Gastrocnemius medialis (tissue), 4 donors: Measurements from ENCODE around the gene GAPVD1. TPM values are rescaled to one million over a fixed set of nuclear protein-coding genes. Genes with fewer than 3 reads are reported as not detected.

Experiments used
- ATAC-seq, 2 donors: fragments of 150-250 bp; one replicate each; pipeline ENCODE4 v1.9.1; 2016
- DNase-seq, 2 donors: peaks; one replicate each; pipeline ENCODE4 v3.0.0-alpha.2; 2019
- H3K27ac ChIP-seq, 4 donors: fragments of 200-600 bp; sonication (generic); 1 replicate in 1 of 4; 2 replicates in 3 of 4; pipeline ENCODE4 v1.5.1; 2016 to 2018; ENCODE audit warnings: mild to moderate bottlenecking in 2 of 4, moderate library complexity in 1 of 4
- H3K27me3 ChIP-seq, 3 donors: fragments of 200-600 bp; sonication (generic) in 2 of 3; 1 replicate in 1 of 3; 2 replicates in 2 of 3; pipeline versions ENCODE4 v1.5.1 to v1.6.0; 2016 to 2019; ENCODE audit warnings: mild to moderate bottlenecking in 1 of 3, moderate library complexity in 1 of 3
- H3K36me3 ChIP-seq, 2 donors: fragments of 200-600 bp; sonication (generic) in 1 of 2; one replicate each; pipeline ENCODE4 v1.5.1; 2017 to 2018
- H3K4me1 ChIP-seq, 2 donors: fragments of 200-600 bp; sonication (generic) in 1 of 2; one replicate each; pipeline ENCODE4 v1.5.1; 2016 to 2017; ENCODE audit warnings: mild to moderate bottlenecking in 2 of 2
- H3K4me3 ChIP-seq, 4 donors: fragments of 200-600 bp; sonication (generic) in 3 of 4; 1 replicate in 1 of 4; 2 replicates in 3 of 4; pipeline ENCODE4 v1.5.1; 2016 to 2019; ENCODE audit warnings: mild to moderate bottlenecking in 2 of 4
- H3K9me3 ChIP-seq, 3 donors: fragments of 200-600 bp; sonication (generic) in 2 of 3; 1 replicate in 1 of 3; 2 replicates in 2 of 3; pipeline ENCODE4 v1.5.1; 2016 to 2019
- POLR2A ChIP-seq, 2 donors: fragments of 450-650 bp; IDR thresholded peaks; one replicate each; pipeline ENCODE4 v1.6.1; 2017; ENCODE audit warnings: antibody characterized with exemption in 2 of 2, mild to moderate bottlenecking in 2 of 2, moderate library complexity in 2 of 2
- in situ Hi-C, 4 donors: fragments of 200-750 bp; cut with MboI; loops; one replicate each; pipeline versions ENCODE4 v1.15.0 to v1.8.0; 2017; ENCODE audit warnings: low sequenced_read_pairs in 4 of 4
- intact Hi-C: fragments of 100-400 bp; cut with DNase I; formaldehyde crosslinking; loops from one replicate; pipeline ENCODE4 v1.15.1; 2023; ENCODE audit warnings: low total_unique reads
- total RNA-seq, 4 donors: library from RNA; depleted of rRNA; stranded (reverse); fragments of >200 nt; gene quantifications; one replicate each; pipeline versions ENCODE4 v1.1.0 to v1.2.3, GENCODE V29; 2016
- TF ChIP-seq, protein P1 (sequence below), 5 experiments: fragments of 450-650 bp in 3 of 5; fragments of 200-600 bp in 2 of 5; sonication (generic) in 2 of 5; IDR thresholded peaks in 4 of 5; conservative IDR thresholded peaks in 1 of 5; 1 replicate in 4 of 5; 2 replicates in 1 of 5; pipeline ENCODE4 v1.5.1; 2016 to 2019; ENCODE audit warnings: antibody characterized with exemption in 5 of 5, mild to moderate bottlenecking in 3 of 5, moderate library complexity in 3 of 5

GAPVD1 gene
- total RNA-seq, 4 donors from 2014 or later: 46.9 to 66.8 (median 53.6) TPM

DNA sequence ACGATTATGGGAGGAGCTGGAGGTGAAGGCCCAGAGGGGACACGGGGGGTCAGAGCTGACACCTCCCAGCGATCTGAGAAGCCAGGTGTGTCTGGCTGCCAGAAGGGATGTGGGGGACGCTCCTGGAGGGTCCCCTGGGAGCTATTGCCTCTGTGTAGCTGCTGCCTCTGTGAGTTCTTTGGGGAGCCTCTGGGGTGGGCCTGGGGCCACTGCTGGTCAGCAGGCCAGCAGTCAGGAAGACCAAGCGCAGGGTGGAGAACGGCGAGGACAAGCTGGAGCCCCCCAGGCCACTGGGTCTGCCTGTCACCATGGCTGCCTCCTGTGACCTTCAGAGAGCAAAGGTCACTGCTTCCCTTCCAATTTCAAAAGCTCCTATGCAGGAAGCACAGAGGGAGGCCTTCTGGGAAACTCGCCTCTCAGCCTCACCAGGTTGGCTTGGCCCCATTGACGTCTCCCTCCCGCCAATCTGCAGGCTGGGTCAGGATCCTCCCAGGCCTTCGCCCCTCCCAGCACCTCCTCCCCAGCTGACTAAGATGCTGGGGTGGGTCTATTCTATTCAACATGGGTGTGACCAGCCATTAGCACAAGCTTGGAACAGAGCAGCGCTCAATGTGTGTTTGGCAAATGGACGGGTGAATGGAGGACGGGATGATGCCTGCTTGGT, 126.4 kb downstream of the GAPVD1 start:
- ATAC-seq: no peak
- no peak for TF ChIP-seq POLR2A (IDR thresholded peaks at IDR 0.05)
- TF ChIP-seq, protein P1, sequence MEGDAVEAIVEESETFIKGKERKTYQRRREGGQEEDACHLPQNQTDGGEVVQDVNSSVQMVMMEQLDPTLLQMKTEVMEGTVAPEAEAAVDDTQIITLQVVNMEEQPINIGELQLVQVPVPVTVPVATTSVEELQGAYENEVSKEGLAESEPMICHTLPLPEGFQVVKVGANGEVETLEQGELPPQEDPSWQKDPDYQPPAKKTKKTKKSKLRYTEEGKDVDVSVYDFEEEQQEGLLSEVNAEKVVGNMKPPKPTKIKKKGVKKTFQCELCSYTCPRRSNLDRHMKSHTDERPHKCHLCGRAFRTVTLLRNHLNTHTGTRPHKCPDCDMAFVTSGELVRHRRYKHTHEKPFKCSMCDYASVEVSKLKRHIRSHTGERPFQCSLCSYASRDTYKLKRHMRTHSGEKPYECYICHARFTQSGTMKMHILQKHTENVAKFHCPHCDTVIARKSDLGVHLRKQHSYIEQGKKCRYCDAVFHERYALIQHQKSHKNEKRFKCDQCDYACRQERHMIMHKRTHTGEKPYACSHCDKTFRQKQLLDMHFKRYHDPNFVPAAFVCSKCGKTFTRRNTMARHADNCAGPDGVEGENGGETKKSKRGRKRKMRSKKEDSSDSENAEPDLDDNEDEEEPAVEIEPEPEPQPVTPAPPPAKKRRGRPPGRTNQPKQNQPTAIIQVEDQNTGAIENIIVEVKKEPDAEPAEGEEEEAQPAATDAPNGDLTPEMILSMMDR (IDR thresholded peaks at IDR 0.05 in 4 of 5, conservative IDR thresholded peaks at IDR 0.05 in 1 of 5): no peak
- H3K9me3 ChIP-seq: no peaks in the 10 kb centered on the region
- no peak overlapping the region for H3K4me3 ChIP-seq
- no peak overlapping the region for H3K27ac ChIP-seq
- DNase-seq: no peak
- no peaks in the 10 kb centered on the region for H3K4me1 ChIP-seq
- no peaks in the 10 kb centered on the region for H3K36me3 ChIP-seq
- intact Hi-C loops: no loop called here
- no peaks in the 10 kb centered on the region for H3K27me3 ChIP-seq
- in situ Hi-C loops: loop anchor here in 1 of 4 donors (25.0 kb wide), 1 partner anchor 626 kb away; the partner anchor contains the start of gene NR6A1

DNA sequence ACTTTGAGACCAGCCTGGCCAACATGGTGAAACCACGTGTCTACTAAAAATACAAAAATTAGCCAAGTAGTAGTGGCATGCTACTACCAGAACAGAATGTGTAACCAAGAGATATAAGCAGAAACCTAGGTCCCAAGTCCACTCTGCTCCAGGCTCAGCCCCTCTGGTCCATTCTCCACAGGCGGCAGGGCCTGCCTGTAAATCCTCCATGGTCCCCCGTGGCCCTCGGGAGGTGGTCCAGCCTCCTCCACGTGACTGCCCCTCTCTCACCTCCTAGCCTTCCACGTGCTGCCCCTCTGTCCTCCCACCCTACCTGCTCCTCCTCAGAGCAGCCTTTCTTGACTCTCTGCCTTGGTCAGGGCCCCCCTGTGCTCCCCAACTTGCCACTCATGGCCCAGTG, 127.4 kb downstream of the GAPVD1 start:
- in situ Hi-C loops: loop anchor here in 1 of 4 donors (25.0 kb wide), 1 partner anchor 627 kb away; the partner anchor contains the start of gene NR6A1
- no peaks in the 10 kb centered on the region for H3K9me3 ChIP-seq
- no peaks in the 10 kb centered on the region for H3K4me1 ChIP-seq
- TF ChIP-seq, protein P1 (IDR thresholded peaks at IDR 0.05 in 4 of 5, conservative IDR thresholded peaks at IDR 0.05 in 1 of 5): no peak
- no peak for TF ChIP-seq POLR2A (IDR thresholded peaks at IDR 0.05)
- no peak overlapping the region for H3K4me3 ChIP-seq
- ATAC-seq (no peak), DNase-seq (no peak)
- H3K36me3 ChIP-seq: no peaks in the 10 kb centered on the region
- H3K27ac ChIP-seq: no peak overlapping the region
- H3K27me3 ChIP-seq: no peaks in the 10 kb centered on the region
- intact Hi-C loops: no loop called here

DNA sequence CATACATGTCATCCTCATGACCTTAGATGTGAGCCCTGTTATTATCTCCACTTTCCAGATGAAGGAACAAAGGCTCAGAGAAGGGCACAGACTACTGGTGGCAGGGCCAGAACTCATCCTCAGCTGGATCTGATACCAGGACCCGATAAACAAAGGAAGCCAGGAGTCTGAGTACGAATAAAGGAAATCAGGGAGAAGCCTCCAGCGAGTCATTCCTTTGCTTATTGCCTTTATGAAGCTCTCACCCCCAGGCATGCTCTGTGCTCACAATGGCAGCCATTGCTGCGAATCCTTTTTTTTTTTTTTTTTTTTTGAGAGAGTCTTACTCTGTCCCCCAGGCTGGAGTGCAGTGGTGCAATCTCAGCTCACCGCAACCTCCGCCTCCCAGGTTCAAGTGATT, 130.1 kb downstream of the GAPVD1 start:
- DNase-seq (no peak), ATAC-seq (no peak)
- no peaks in the 10 kb centered on the region for H3K27me3 ChIP-seq
- no peaks in the 10 kb centered on the region for H3K9me3 ChIP-seq
- H3K4me3 ChIP-seq: no peak overlapping the region
- in situ Hi-C loops (loop anchor here in 1 of 4 donors (25.0 kb wide), 1 partner anchor 629 kb away; the partner anchor contains the start of gene NR6A1), intact Hi-C loops (no loop called here)
- H3K27ac ChIP-seq: no peak overlapping the region
- H3K36me3 ChIP-seq: no peaks in the 10 kb centered on the region
- no peaks in the 10 kb centered on the region for H3K4me1 ChIP-seq
- TF ChIP-seq, protein P1 (IDR thresholded peaks at IDR 0.05 in 4 of 5, conservative IDR thresholded peaks at IDR 0.05 in 1 of 5): no peak
- no peak for TF ChIP-seq POLR2A (IDR thresholded peaks at IDR 0.05)

DNA sequence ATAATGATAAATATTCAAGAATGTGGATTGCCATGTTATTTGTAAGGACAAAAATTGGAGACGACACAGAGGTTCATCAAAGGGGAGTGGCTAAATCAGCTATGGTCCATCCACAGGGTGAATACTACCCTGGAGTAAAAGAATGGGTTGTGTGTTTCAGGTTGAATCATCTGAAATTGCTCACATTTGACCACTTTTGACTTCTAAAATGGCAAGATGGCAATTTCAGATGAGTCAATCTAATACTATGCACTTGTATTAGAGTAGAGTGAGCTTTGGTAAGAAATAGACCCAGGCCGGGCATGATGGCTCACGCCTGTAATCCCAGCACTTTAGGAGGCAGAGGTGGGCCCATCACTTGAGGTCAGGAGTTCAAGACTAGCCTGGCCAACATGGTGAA, 131.8 kb downstream of the GAPVD1 start:
- ATAC-seq (no peak), DNase-seq (no peak)
- TF ChIP-seq, protein P1 (IDR thresholded peaks at IDR 0.05 in 4 of 5, conservative IDR thresholded peaks at IDR 0.05 in 1 of 5): no peak
- no peak for TF ChIP-seq POLR2A (IDR thresholded peaks at IDR 0.05)
- in situ Hi-C loops (loop anchor here in 1 of 4 donors (25.0 kb wide), 1 partner anchor 631 kb away; the partner anchor contains the start of gene NR6A1), intact Hi-C loops (no loop called here)
- no peaks in the 10 kb centered on the region for H3K36me3 ChIP-seq
- no peak overlapping the region for H3K4me3 ChIP-seq
- no peaks in the 10 kb centered on the region for H3K27me3 ChIP-seq
- H3K4me1 ChIP-seq: no peaks in the 10 kb centered on the region
- H3K9me3 ChIP-seq: no peaks in the 10 kb centered on the region
- no peak overlapping the region for H3K27ac ChIP-seq
